ENCODE measurements around the gene CCDC9B. TPM values are rescaled to one million over a fixed set of nuclear protein-coding genes. Genes with fewer than 3 reads are reported as not detected.

Gene CCDC9B
- total RNA-seq, 1 experiment from 2014 or later, result 16.4 TPM

DNA sequence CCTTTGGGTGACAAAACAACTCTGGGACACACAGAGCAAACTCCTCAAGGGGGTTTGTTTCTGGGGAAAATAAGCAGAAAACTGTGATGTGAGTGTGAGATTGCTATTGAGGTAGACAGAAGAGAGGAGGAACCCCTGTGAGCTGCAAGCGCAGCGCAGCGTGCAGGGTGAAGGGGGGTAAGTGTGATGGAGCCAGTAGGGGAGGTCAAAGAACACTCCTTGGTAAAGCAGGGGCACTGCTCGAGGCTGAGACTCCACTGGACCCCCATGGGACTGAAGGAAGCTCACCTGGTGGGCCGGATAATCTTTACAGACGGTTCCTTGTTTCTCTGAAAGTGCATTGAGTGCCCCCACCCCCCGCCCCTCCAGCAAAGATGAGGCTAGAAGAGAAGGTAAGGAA, 9.7 kb downstream of the CCDC9B start:
- no peak for DNase-seq (ENCODE audit: low spot score)

DNA sequence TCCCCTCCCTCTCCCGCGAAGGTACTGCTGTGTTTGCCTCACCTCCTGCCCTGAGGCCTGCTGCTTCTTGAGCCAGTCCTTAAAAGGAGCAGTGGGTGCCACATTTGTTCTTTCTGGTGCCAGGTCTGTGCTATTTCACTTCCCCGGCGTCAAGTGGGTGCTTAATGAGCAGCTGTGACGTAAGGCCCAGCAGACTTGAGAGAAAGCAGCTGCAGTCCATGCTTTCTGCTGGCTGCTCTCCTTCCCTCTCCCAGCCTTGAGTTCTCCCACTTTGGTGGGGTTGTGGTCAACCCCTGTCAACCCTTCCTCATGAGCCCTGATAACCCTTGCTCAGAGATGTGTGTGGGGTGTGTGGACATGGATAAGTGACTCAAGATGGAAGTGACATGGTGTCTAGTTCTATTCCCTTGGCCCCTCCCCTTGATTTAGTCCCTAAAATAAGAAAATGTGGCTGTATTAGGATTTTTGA, 10.3 kb downstream of the CCDC9B start:
- DNase-seq (ENCODE audit: low spot score), result no peak

DNA sequence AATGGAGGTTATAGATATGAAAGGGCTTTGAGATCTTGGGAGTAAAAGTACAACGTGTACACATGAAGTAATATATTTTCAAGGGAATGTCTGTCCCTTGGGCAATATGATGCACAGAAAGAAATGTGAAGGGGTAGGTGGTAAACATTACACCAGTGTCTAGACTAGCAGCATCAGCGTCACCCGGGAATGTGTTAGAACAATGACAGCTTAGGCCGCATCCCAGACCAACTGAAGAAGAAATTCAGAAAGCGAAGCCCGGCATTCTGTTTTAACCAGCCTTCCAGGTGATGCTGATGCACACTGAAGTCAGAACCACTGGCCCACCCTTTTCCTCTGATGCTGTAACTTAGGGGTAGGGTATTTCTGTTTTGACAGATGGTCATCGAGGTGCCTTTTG, 10.9 kb downstream of the CCDC9B start:
- DNase-seq (ENCODE audit: low spot score), result no peak

DNA sequence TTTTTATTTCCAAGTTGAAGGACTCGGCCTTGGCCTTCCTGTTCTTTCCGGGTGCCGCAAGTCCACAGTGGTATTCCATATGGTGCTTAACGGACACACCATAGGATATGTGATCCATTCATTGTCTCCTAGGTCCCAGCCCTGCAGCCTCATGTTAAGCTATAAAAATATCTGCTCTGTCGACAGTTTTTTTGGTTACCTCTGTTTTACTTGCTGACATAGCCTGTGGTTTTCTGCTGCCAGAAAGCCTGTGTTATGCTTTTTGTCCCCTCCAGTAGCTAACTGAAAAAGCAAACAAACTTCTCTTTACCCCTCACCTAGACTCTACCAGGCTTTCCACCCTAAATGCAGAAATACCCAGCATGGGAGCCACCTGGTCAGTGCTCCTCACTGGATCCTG, 12.0 kb downstream of the CCDC9B start:
- DNase-seq (ENCODE audit: low spot score), result no peak

DNA sequence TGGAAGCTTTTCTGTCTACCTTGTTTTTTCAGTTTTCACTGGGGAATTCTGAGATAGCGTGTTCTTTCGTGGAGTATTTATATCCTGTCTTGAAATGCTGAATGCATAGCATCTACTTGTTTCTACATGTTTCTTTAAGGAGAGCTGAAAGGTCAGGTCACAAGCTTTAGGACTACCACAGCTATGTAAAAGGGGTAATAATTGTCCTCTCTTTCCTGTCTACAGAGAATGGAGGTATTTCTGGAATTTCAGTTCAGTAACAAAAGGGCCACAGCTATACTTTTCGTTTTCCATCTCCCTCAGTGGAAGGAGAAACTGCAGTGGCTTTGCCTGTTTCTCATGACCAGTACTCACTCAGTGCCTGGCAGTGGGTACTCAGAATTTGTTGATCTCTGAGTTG, 12.6 kb downstream of the CCDC9B start:
- no peak for DNase-seq (ENCODE audit: low spot score)

DNA sequence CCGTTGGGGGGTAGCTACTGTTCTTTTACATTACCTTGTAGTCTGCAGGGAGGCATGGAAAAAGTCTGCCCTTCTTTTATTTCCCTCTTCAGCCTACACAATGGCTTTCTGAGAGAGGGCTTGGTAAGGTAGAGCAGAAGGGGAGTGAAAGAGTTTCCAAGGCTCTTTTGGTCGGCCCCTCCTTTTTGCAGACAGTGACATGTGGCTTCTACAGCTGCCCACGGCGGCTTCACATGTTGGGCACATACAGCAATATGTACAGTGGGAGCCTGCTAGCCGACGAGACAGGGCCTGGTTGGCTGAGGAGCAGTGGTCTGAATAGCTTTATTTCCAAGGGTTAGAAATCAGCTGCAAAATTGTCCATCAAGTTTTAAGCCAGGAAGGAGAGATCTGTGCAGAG, 13.3 kb downstream of the CCDC9B start:
- DNase-seq (ENCODE audit: low spot score), result no peak

DNA sequence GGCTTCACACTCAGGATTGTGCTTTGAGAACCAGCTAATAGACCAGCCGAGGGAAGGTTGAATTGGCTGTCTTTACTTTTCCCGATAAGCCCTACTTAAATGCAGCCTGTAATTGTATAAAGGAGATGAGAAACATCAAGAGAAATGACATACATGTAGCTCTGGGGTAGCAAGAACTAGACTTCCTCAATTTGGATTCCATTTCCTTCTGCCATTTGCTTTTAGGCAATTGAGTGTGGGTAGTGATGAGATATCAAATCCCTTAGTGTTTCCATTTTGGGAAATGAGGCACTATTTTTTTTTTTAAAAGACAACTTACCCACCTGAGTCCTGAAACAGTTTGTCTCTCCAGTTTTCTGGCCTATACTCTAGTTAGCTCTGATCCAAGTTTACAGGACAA, 15.0 kb downstream of the CCDC9B start:
- DNase-seq (ENCODE audit: low spot score), result no peak

DNA sequence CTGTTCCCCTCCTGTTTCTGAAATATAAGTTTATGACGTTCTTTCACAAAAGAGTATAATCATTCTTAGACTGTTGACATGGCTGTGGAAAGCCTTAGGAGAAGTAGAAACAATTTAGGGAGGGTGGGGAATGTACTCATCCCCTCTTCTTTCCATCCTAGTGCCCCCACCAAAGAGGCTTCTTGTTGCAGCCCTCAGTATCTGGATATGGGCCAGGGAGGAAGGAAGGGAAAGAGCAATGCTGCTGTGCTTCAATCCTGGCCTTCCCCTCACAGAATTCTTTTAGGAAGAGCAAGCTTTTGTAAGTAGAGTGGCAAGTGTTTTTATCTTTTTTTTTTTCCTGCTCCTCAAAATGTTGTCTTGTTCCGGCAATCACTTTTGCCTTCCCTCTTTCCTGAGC, 15.6 kb downstream of the CCDC9B start:
- no peak for DNase-seq (ENCODE audit: low spot score)

DNA sequence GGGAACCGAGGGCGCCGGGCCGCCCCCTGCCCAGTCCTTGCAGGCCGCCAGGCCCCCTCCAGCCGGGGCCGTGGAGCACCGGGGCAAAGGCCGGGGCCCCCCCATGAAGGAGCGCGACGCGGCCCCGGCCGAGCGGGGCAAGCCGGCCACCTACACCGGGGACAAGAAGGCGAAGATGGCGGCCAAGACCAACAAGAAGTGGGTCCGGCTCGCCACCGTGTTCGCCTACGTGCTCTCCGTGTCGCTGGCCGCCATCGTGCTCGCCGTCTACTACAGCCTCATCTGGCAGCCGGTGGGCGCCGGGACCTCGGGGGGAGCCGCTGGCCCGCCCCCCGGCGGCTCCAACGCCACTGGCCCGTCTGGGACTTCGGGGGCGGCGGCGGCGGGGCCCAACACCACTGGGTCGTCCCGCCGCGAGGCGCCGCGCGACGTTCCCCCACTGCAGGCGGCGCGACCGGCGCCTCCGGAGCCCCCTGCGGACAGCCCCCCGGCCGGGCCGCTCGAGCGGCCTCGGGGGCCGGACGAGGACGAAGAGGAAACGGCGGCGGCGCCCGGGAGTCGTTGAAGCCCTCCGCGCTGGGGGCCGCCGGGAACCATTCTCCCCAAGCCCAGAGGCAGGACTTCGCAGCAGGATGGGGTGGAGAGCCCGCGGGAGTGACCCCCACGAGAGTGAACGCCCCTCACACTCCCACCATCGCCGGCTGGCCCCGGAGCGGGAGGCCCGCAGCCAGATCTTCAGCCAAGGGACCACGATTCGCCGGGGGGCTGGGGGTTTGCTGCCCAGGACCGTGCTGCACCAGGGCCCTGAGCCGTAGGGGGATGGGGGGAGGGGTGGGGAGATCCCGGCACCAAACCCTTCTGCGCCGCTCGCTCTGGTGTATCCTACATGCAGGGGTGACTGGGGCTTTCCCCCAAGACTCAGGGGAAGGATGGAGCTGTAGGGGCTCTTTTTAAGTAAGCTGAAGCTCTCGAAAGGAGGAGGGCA, 16.5 kb downstream of the CCDC9B start:
- no peak for DNase-seq (ENCODE audit: low spot score)

DNA sequence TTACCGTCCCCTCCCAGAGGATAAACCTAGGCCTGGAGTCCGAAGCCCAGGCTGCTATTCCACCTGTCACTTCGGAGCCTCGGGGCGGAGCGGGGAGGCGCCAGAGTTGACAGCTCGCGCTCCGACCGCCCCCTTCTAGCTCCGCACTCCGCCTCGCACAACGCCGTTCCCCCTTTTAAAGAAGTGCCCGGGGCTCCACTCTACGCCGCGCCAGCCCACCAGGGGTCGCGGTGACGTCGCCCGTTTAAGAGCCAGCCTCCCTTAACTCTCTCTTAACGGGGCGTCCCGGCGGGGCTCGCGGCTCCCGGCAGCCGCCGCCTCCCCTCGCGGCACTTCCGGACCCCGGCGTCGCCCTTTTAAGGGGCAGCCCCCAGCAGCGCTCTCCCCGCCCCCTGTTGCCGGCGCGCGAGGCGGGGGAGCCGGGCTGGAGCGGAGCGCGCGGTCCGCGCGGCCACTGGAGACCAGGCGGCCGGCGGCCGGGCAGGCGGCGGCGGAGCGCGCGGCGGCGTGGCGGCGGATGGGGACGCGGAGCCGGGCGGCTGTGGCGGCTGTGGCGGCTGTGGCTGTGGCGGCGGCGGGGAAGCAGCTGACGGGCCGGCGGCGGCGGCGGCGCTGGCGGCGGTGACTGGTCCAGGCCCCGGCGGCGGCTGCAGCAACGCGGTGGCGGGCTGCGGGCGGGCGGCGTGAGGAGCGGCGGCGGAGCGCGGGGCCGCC, 17.3 kb downstream of the CCDC9B start, which contains the start of gene INAFM2:
Gene INAFM2 (plus strand): TSS at position 454 of the 714 bp plus-strand sequence. CDS start 364 bp downstream, outside the sequence.
- peak; percentile 95 for DNase-seq (ENCODE audit: low spot score)

DNA sequence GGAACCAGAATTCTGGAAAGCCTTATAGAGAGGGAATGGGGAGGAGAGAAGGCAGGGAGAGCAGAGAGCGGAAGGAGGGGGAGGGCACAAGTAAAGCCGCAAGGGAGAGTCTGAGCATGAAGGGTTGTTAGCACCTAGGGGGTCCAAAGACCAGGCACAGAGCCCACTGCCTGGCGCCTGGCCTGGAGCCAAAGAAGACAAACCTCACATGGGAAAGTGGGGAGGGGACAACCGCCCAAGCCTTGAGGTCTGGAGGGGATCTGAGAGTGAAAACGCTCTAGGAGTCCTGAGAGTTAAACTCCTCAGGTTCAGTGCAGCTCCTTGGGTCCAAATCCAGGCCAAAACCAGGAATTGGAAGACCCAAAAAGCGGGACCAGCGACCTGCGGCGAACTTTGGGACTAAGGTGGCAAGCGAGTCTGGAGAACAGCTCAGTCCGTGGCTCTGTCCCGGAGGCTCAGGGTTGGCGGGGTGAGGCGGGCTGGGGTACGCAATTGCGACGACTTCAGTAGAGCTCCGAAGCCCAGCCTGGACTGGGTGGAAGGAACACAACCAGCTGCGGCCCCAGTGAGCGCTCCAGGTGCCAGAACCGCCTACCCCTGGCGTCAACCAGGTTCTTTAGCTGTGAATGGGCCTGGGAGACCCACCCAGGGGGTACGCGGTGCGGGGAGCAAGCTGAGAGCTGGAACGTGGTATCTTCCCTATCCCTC, 18.1 kb downstream of the CCDC9B start:
- DNase-seq (ENCODE audit: low spot score), result no peak

DNA sequence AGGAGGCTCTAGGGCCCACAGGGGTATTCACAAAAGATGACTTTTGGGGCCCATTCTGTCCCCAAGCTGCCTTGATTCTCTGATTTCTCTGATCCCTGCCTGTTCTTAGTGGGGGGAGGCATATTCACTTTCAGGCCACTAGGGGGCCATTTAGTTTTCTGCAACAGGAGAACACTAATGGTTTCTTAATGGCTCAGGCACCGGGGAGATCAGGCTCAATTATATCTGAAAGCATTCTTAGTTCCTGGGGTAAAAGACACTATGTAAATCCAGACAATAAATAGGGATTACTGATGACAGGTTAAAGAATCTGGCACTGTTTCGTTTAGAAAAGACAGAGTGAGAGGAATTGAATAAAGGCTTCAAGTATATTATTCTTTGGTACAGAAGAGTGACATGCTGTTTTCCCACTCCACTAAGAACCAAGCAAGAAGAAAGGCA, 19.8 kb downstream of the CCDC9B start:
- peak; percentile 82 for DNase-seq (ENCODE audit: low spot score)

DNA sequence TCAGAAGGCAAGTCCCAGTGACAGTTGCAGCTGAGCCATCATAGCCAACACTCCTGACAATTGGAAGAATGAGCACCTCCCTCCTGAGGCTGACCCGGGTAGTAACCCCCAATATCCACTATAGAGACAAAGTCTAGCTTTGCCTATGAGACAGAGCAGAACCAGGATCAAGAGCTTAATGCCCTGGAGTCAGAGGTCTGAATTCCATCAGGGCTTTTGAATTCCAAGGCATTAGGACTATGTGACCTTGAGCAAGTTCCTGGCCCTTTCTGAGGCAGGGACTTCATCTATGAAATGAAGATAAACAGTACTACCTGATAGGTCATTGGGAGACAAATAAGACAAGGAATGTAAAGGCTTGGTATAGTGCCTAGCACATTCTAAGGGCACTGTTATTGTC, 20.3 kb downstream of the CCDC9B start:
- no peak for DNase-seq (ENCODE audit: low spot score)

DNA sequence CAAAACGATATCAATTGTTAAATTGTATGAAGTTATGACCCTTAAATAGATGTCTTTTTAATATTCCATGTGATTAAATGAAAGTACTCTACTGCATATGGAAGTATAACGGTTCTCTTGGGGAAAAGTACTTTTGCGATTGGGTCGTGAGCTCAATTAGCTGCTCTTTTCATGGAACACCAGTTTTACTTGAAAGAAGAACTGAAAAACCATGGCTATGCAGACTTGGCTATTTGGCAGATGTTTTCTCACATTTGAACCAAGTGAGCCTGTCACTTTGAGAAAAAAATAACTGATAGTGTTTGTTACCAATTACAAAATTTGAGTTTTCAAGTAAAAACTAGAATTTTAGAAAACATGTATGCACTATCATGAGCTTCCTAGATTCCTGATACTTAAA, 23.2 kb downstream of the CCDC9B start:
- no peak for DNase-seq (ENCODE audit: low spot score)

DNA sequence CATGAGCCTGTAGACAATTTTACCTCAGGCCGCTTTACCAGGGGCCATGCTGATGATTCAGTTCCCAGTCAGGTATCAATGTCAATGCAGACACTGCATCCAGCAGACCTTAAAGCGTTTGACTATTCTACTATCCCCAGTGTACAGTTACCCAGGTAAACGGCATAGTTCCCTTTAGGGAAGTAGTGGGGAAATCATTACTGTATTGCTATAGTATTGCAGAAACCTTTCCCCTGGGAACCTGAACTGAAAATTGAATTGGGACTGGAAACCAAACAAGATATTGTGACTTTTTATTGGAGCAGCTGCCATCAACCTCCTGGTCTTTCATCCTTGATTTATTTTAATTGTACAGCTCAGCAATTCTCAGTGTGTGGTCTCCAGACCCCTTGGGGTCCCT, 23.8 kb downstream of the CCDC9B start:
- no peak for DNase-seq (ENCODE audit: low spot score)

DNA sequence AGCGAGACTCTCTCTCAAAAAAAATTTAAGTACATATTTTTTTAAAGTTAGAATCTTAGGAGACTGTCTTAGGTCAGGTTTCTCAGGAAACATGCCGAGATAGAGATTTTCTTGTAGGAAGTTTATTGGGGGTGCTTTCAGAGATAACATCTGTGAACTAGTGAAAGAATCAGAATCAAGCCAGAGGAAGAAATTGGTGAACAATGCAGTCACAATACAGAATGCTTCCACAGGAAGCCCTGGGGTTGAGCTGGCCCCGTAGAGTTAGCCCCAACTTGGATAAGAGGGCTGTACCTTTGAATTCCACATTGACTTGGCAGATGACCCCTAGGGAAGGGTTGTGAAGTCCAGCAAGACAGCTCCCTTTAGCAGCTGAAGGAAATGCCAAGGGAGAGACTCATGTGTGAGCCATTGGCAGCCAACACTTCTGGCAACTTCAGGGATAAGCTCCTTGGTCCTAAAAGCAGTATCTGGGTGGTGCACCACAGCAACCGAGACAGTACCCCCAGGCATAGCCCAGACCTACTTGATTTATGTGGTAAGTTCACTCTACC, 25.9 kb downstream of the CCDC9B start:
- no peak for DNase-seq (ENCODE audit: low spot score)

DNA sequence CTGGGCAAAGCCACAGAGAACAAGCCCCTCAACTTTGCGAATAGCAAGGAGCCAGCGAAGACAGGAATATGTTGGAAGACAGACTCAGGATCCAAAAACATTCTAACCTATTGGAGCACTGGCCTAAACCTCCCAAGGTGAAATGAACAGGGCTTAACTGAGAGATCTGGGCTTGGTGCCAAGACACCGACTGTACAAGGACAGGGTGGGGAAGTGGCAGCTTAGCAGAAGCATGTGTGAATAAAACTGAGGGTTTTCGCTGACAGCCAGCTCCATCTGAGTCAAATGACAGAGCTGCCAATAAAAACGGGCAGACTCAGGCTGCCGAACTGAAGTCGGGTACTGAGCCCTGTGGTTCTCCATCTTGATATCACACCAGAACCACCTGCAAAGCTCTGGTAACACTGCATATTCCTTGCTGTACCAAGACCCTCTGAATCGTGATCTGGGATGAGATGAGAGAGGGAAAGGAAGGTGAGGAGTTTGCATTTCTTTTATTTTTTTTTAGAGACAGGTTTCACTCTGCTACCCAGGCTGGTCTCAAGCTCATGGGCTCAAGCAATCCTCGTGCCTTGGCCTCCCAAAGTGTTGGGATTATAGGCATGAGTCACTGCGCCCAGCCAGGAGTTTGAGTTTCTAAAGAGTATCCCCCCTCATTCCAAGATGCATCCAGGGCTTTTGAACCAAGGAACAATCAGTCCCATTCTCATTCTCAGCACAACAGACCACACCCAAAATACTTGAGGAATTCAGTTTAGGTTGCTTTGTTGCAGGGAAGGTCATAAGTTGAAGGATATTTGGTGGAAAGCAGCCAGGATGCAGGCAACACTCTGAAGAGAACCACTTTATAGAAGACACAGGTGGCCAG, 27.0 kb downstream of the CCDC9B start:
- peak; percentile 92 for DNase-seq (ENCODE audit: low spot score)

DNA sequence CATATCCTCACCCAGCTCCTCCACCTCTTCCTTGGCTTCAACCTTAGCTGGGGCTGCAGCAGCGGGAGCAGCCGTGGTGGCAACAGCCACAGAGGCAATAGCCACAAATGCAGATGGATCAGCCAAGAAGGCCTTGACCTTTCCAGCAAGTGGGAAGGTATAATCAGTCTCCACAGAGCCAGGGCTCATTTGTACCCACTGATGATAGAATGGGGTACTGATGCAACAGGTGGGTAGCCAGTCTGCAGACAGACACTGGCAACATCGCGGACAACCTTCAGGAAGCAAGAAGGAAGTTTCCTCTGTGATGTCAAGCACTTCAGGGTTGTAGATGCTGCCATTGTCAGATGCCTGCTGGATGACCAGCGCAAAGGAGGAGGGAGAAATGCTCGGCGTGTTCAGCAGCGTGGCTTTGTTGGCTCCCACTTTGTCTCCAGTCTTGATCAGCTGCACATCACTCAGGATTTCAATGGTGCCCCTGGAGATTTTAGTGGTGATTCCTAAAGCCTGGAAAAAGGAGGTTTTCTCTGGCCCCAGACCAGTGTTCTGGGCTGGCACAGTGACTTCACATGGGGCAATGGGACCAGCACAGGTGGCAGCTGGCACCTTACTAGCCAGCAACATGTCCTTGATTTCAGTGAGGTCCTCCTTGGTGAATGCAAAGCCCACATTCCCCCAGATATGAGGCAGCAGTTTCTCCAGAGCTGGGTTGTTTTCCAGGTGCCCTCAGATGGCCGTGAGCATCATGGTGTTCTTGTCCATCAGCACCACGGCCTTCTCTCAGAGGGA, 28.2 kb downstream of the CCDC9B start:
- no peak for DNase-seq (ENCODE audit: low spot score)

DNA sequence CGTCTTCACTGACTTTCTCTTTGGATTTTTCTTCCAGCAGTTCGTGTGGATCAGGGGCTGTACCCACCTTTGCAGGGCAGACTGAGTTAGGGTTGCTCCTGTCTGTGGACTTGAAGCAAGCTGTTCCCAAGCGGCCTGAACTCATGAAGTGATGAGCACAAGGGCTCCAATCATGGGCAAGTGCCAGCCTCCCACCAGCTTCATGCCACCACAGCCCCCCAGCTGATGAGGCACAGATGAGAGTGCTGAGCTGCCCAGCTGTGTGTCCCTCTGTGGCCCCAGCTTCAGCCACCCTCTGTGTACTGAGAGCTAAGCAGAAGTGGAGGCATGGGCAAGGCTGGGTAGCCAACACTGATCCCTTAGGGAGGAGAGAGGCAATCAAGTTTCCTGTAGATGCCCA, 29.7 kb downstream of the CCDC9B start:
- no peak for DNase-seq (ENCODE audit: low spot score)

Measured in HT-29 (cell line).